Osteoblast (primary cell): ENCODE measurements around the gene CXCR6. TPM values are rescaled to one million over a fixed set of nuclear protein-coding genes. Genes with fewer than 3 reads are reported as not detected.
A peak's percentile ranks its signal among the peaks of the same experiment; 100 is the strongest.
"Not testable (repeated sequence)": the region's sequence is repeated elsewhere in the genome, so short reads cannot be mapped to it uniquely, and the experiment has no call there.

Experiments used
- DNase-seq: peaks from one replicate; pipeline ENCODE4 v3.0.0; 2011; ENCODE audit warnings: low spot score, mixed read lengths; ENCODE audit not compliant: insufficient read length; ENCODE audit errors: missing footprints
- H2AFZ ChIP-seq: 2 replicates; pipeline ENCODE4 v1.6.0; 2011; ENCODE audit warnings: mild to moderate bottlenecking, low read length
- H3K27ac ChIP-seq: 2 replicates; pipeline ENCODE4 v1.5.1; 2011; ENCODE audit warnings: mild to moderate bottlenecking, low read depth, low read length, moderate library complexity
- H3K27me3 ChIP-seq: 2 replicates; pipeline ENCODE4 v1.6.0; 2012; ENCODE audit warnings: mild to moderate bottlenecking, control low read depth, inconsistent platforms, low read length, moderate library complexity; ENCODE audit not compliant: insufficient read depth
- H3K36me3 ChIP-seq: 2 replicates; pipeline ENCODE4 v1.5.1; 2011; ENCODE audit warnings: mild to moderate bottlenecking, low read length, control low read depth, moderate library complexity; ENCODE audit not compliant: insufficient read depth
- H3K4me1 ChIP-seq: 2 replicates; pipeline ENCODE4 v1.5.1; 2011; ENCODE audit warnings: mild to moderate bottlenecking, low read length, control low read depth, moderate library complexity; ENCODE audit not compliant: insufficient read depth
- H3K4me2 ChIP-seq: 2 replicates; pipeline ENCODE4 v1.6.0; 2011; ENCODE audit warnings: mild to moderate bottlenecking, low read length; ENCODE audit not compliant: insufficient read depth
- H3K4me3 ChIP-seq: fragments of 200-600 bp; sonication (generic); 3 replicates; pipeline ENCODE4 v1.5.1; 2012; ENCODE audit warnings: mild to moderate bottlenecking, low read length, inconsistent platforms; ENCODE audit not compliant: insufficient read depth
- H3K79me2 ChIP-seq: 2 replicates; pipeline ENCODE4 v1.6.0; 2012; ENCODE audit warnings: mild to moderate bottlenecking, low read length, control low read depth, inconsistent platforms; ENCODE audit not compliant: insufficient read depth
- H3K9me3 ChIP-seq: 2 replicates; pipeline ENCODE4 v1.5.1; 2011; ENCODE audit warnings: low read depth, low read length, control low read depth
- H4K20me1 ChIP-seq: 2 replicates; pipeline ENCODE4 v1.6.0; 2012; ENCODE audit warnings: mild to moderate bottlenecking, low read length, control low read depth; ENCODE audit not compliant: insufficient read depth
- CTCF ChIP-seq: IDR thresholded peaks from 2 replicates; pipeline ENCODE4 v1.5.1; 2011; ENCODE audit warnings: mild to moderate bottlenecking, low read depth, low read length, moderate library complexity; ENCODE audit errors: extremely low read depth
- small RNA-seq: library from RNA; depleted of rRNA; stranded (forward); fragments of <200 nt; gene quantifications from one replicate; pipeline ENCODE3, GENCODE V24; 2012
- total RNA-seq: library from RNA; depleted of rRNA; stranded (reverse); fragments of >200 nt; gene quantifications from 2 replicates; pipeline ENCODE4 v1.2.3, GENCODE V29; 2012

Gene CXCR6
- total RNA-seq, 1 donor, result not detected

- Histone ChIP-seq H3K36me3 (no peaks in the 10 kb centered on the region), H3K4me2 (peak within 1 kb of the TSS; percentile 89), H3K27me3 (peaks cover 3% of the 10 kb centered on the region), H2AFZ (peak within 1 kb of the TSS; percentile 97), H3K4me1 (peaks cover 27% of the 10 kb centered on the region), H3K27ac (peak within 1 kb of the TSS; percentile 83), H3K79me2 (peaks cover 30% of the 10 kb centered on the region), H3K4me3 (peak within 1 kb of the TSS; percentile 94), H4K20me1 (no peaks in the 10 kb centered on the region), H3K9me3 (no peaks in the 10 kb centered on the region)
- no peak for TF ChIP-seq CTCF
- peak; percentile 98 for DNase-seq
Measured at GRCh38 chr3:45995236-45996192, 52.2 kb downstream of the CXCR6 start, which contains the start of gene FYCO1. Gene FYCO1 (minus strand): TSS chr3:45995824. CDS start chr3:45984910, 10,914 bp downstream.

GRCh38 chr3:45997499-45997898 is 54.2 kb downstream of the CXCR6 start:
- H3K4me3 ChIP-seq, H4K20me1 ChIP-seq, H3K9me3 ChIP-seq, H3K4me2 ChIP-seq, H3K27me3 ChIP-seq, H3K36me3 ChIP-seq, DNase-seq, H3K27ac ChIP-seq, H2AFZ ChIP-seq: not testable (repeated sequence)
- peaks cover 19% of the 10 kb centered on the region for H3K4me1 ChIP-seq
- H3K79me2 ChIP-seq, result peaks cover 16% of the 10 kb centered on the region

GRCh38 chr3:45997942-45998341 is 54.7 kb downstream of the CXCR6 start:
- TF ChIP-seq CTCF, result no peak
- Histone ChIP-seq H3K27me3 (peaks cover 6% of the 10 kb centered on the region), H4K20me1 (no peaks in the 10 kb centered on the region), H3K4me2 (no peak overlapping the region), H2AFZ (no peak overlapping the region), H3K4me1 (peaks cover 15% of the 10 kb centered on the region), H3K4me3 (no peak overlapping the region), H3K36me3 (no peaks in the 10 kb centered on the region), H3K79me2 (peaks cover 16% of the 10 kb centered on the region), H3K27ac (no peak overlapping the region), H3K9me3 (no peaks in the 10 kb centered on the region)
- no peak for DNase-seq

Small RNA genes lying within 50 kb of the gene (small RNA-seq; reads per million reads assigned to genes)
- gene RF00019, result not detected

Other genes starting within 250 kb of the CXCR6 start
- gene SLC6A20, start 146.9 kb upstream of the CXCR6 start, total RNA-seq, result not detected in 2 replicates
- gene LZTFL1, start 101.3 kb upstream of the CXCR6 start, total RNA-seq, result 24.8 and 26.1 TPM in 2 replicates
- gene CCR9, start 56.9 kb upstream of the CXCR6 start, total RNA-seq, result not detected in 2 replicates
- gene FYCO1, start 52.4 kb downstream of the CXCR6 start, total RNA-seq, result 22.7 and 25.0 TPM in 2 replicates
- not detected in 2 replicates for gene XCR1, start 84.0 kb downstream of the CXCR6 start, total RNA-seq